Brain microvascular endothelial cell (primary cell): ENCODE results near the gene LMF1.
"Not testable (repeated sequence)": the region's sequence is repeated elsewhere in the genome, so short reads cannot be mapped to it uniquely, and the experiment has no call there.

Experiments used
- DNase-seq: peaks from one replicate; pipeline ENCODE4 v3.0.0-alpha.2; 2020
- H3K27ac ChIP-seq: fragments of 250-450 bp; sonication (Bioruptor Pico); 2 replicates; pipeline ENCODE4 v1.5.1; 2020; ENCODE audit warnings: mild to moderate bottlenecking, moderate library complexity
- H3K27me3 ChIP-seq: fragments of 250-450 bp; sonication (Bioruptor Pico); replicated peaks from 2 replicates; pipeline ENCODE4 v1.5.1; 2020; ENCODE audit warnings: mild to moderate bottlenecking
- H3K36me3 ChIP-seq: fragments of 250-450 bp; sonication (Bioruptor Pico); replicated peaks from 2 replicates; pipeline ENCODE4 v1.5.1; 2020; ENCODE audit warnings: mild to moderate bottlenecking
- H3K4me3 ChIP-seq: 2 replicates; pipeline ENCODE4 v1.5.1; 2011; ENCODE audit warnings: low read depth, mild to moderate bottlenecking, control low read depth, low read length, moderate library complexity
- CTCF ChIP-seq: IDR thresholded peaks from 2 replicates; pipeline ENCODE4 v1.5.1; 2011; ENCODE audit warnings: low read depth, mild to moderate bottlenecking, moderate library complexity, low read length, control low read depth, inconsistent platforms; ENCODE audit errors: missing control alignments
- in situ Hi-C: cut with HindIII; loops from 2 replicates; pipeline ENCODE4 v1.10.0; 2017; ENCODE audit warnings: low sequenced_read_pairs, low pct_ligation_motif_present

Gene LMF1

GRCh38 chr16:959232-960040 lies 11.3 kb downstream of the LMF1 start:
- no peaks in the 10 kb centered on the region for H3K36me3 ChIP-seq
- H3K27ac ChIP-seq = no peak overlapping the region
- DNase-seq = no peak
- no peaks in the 10 kb centered on the region for H3K27me3 ChIP-seq
- in situ Hi-C loops = no loop called here
- no peak overlapping the region for H3K4me3 ChIP-seq
- TF ChIP-seq CTCF = no peak

- not testable (repeated sequence) for H3K4me3 ChIP-seq
Observed at GRCh38 chr16:955766-956165, 15.0 kb downstream of the LMF1 start.

GRCh38 chr16:953818-954217 lies 17.0 kb downstream of the LMF1 start:
- H3K4me3 ChIP-seq, H3K36me3 ChIP-seq, H3K27me3 ChIP-seq, DNase-seq, in situ Hi-C loops, H3K27ac ChIP-seq: not testable (repeated sequence)

More at GRCh38 chr16:955766-956165, 15.0 kb downstream of the LMF1 start:
- in situ Hi-C loops, H3K27ac ChIP-seq, DNase-seq, H3K36me3 ChIP-seq, H3K27me3 ChIP-seq: not testable (repeated sequence)

GRCh38 chr16:952321-952720 lies 18.5 kb downstream of the LMF1 start:
- in situ Hi-C loops = no loop called here
- Histone ChIP-seq H3K27me3 (no peaks in the 10 kb centered on the region), H3K4me3 (no peak overlapping the region), H3K27ac (no peak overlapping the region), H3K36me3 (no peaks in the 10 kb centered on the region)
- no peak for DNase-seq
- no peak for TF ChIP-seq CTCF

- H3K36me3 ChIP-seq = no peaks in the 10 kb centered on the region
- in situ Hi-C loops = no loop called here
- H3K27ac ChIP-seq = no peak overlapping the region
- no peak for DNase-seq
- H3K27me3 ChIP-seq = no peaks in the 10 kb centered on the region
- TF ChIP-seq CTCF = no peak
- no peak overlapping the region for H3K4me3 ChIP-seq
Observed at GRCh38 chr16:951660-952301, 19.0 kb downstream of the LMF1 start.

GRCh38 chr16:950733-951573 lies 19.8 kb downstream of the LMF1 start:
- DNase-seq, H3K27ac ChIP-seq, H3K27me3 ChIP-seq, H3K4me3 ChIP-seq, H3K36me3 ChIP-seq, in situ Hi-C loops: not testable (repeated sequence)

GRCh38 chr16:948767-949166 lies 22.0 kb downstream of the LMF1 start:
- in situ Hi-C loops, H3K27me3 ChIP-seq, H3K4me3 ChIP-seq, H3K36me3 ChIP-seq, H3K27ac ChIP-seq, DNase-seq: not testable (repeated sequence)

GRCh38 chr16:947922-948303 lies 22.9 kb downstream of the LMF1 start:
- in situ Hi-C loops, DNase-seq, H3K27ac ChIP-seq, H3K27me3 ChIP-seq, H3K36me3 ChIP-seq, H3K4me3 ChIP-seq: not testable (repeated sequence)
